OCI-LY3 (cell line): Measurements from ENCODE around the gene ARHGAP28.

Experiments
- H2AFZ ChIP-seq: fragments of 200-600, 300-600 bp; shearing (Covaris generic); 2 replicates; pipeline ENCODE4 v1.6.0; 2014; ENCODE audit warnings: antibody characterized with exemption, low read depth, low read length
- H3K27ac ChIP-seq: fragments of 200-600, 300-600 bp; sonication (generic); 2 replicates; pipeline ENCODE4 v1.5.1; 2014; ENCODE audit warnings: mild to moderate bottlenecking, low read length, moderate library complexity, mixed read lengths
- H3K27me3 ChIP-seq: fragments of 200-600, 300-600 bp; sonication (generic); 2 replicates; pipeline ENCODE4 v1.6.1; 2014; ENCODE audit warnings: low read depth, low read length, mixed read lengths
- H3K36me3 ChIP-seq: fragments of 200-600, 300-600 bp; sonication (generic); replicated peaks from 2 replicates; pipeline ENCODE3; 2014; ENCODE audit warnings: low read depth, low read length, mixed read lengths
- H3K4me1 ChIP-seq: fragments of 300-600, 200-600 bp; sonication (generic); 2 replicates; pipeline ENCODE4 v1.6.1; 2014; ENCODE audit warnings: low read length, mixed read lengths
- H3K4me2 ChIP-seq: fragments of 200-600, 300-600 bp; sonication (generic); 2 replicates; pipeline ENCODE4 v1.6.1; 2014; ENCODE audit warnings: low read length, mixed read lengths
- H3K4me3 ChIP-seq: fragments of 300-600, 200-600 bp; sonication (generic); 2 replicates; pipeline ENCODE4 v1.5.1; 2014; ENCODE audit warnings: antibody characterized with exemption, mild to moderate bottlenecking, low read length, moderate library complexity
- H3K79me2 ChIP-seq: fragments of 300-600, 200-600 bp; shearing (Covaris generic); 2 replicates; pipeline ENCODE4 v1.6.1; 2014; ENCODE audit warnings: mild to moderate bottlenecking, low read length, mixed read lengths
- H3K9ac ChIP-seq: fragments of 300-600, 200-600 bp; shearing (Covaris generic); 2 replicates; pipeline ENCODE4 v1.6.0; 2014; ENCODE audit warnings: mild to moderate bottlenecking, low read length, moderate library complexity
- H3K9me3 ChIP-seq: fragments of 200-600, 300-600 bp; shearing (Covaris generic); 2 replicates; pipeline ENCODE4 v1.6.1; 2014; ENCODE audit warnings: low read length, mixed read lengths; ENCODE audit not compliant: insufficient read depth
- H4K20me1 ChIP-seq: fragments of 200-600, 300-600 bp; sonication (generic); 2 replicates; pipeline ENCODE4 v1.6.1; 2016; ENCODE audit warnings: low read length, mixed read lengths; ENCODE audit not compliant: insufficient read depth
- EZH2phosphoT487 ChIP-seq: fragments of 200-600 bp; shearing (Covaris generic); IDR thresholded peaks from 2 replicates; pipeline ENCODE4 v1.6.1; 2018; ENCODE audit warnings: antibody characterized with exemption, mixed run types, low read depth
- TF ChIP-seq, protein P1 (sequence below): fragments of 200-600, 300-600 bp; sonication (generic); IDR thresholded peaks from 2 replicates; pipeline ENCODE4 v1.5.1; 2014; ENCODE audit warnings: antibody characterized with exemption, low read length, low read depth

The ARHGAP28 gene

DNA sequence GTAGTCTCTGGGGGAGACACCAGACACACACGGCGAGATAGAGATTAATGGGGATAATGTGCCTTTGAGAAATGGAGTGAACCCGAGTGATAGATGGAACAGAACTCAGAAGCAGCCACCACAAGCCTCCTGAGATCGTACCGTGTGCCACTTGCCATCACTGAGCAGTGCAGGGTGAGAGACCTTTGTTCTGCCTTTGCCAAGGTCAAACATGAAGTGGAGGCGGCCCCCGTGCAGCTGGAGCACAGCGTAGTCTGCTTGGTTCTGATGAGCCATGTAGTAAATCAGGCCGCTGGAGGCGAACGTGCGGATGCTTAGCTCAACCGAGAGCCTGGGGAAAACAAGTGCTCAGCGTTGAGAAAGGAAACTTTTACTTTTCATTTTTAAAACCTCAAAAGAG is 221.1 kb downstream of the ARHGAP28 start:
- H3K79me2 ChIP-seq = no peaks in the 10 kb centered on the region
- no peak overlapping the region for H2AFZ ChIP-seq
- H3K9ac ChIP-seq = no peak overlapping the region
- no peaks in the 10 kb centered on the region for H3K27me3 ChIP-seq
- no peaks in the 10 kb centered on the region for H3K9me3 ChIP-seq
- no peak overlapping the region for H3K27ac ChIP-seq
- no peak overlapping the region for H3K4me3 ChIP-seq
- no peaks in the 10 kb centered on the region for H4K20me1 ChIP-seq
- no peak overlapping the region for H3K4me2 ChIP-seq
- TF ChIP-seq, protein P1, sequence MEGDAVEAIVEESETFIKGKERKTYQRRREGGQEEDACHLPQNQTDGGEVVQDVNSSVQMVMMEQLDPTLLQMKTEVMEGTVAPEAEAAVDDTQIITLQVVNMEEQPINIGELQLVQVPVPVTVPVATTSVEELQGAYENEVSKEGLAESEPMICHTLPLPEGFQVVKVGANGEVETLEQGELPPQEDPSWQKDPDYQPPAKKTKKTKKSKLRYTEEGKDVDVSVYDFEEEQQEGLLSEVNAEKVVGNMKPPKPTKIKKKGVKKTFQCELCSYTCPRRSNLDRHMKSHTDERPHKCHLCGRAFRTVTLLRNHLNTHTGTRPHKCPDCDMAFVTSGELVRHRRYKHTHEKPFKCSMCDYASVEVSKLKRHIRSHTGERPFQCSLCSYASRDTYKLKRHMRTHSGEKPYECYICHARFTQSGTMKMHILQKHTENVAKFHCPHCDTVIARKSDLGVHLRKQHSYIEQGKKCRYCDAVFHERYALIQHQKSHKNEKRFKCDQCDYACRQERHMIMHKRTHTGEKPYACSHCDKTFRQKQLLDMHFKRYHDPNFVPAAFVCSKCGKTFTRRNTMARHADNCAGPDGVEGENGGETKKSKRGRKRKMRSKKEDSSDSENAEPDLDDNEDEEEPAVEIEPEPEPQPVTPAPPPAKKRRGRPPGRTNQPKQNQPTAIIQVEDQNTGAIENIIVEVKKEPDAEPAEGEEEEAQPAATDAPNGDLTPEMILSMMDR = no peak
- TF ChIP-seq EZH2phosphoT487 = no peak
- H3K36me3 ChIP-seq = no peaks in the 10 kb centered on the region
- no peaks in the 10 kb centered on the region for H3K4me1 ChIP-seq

DNA sequence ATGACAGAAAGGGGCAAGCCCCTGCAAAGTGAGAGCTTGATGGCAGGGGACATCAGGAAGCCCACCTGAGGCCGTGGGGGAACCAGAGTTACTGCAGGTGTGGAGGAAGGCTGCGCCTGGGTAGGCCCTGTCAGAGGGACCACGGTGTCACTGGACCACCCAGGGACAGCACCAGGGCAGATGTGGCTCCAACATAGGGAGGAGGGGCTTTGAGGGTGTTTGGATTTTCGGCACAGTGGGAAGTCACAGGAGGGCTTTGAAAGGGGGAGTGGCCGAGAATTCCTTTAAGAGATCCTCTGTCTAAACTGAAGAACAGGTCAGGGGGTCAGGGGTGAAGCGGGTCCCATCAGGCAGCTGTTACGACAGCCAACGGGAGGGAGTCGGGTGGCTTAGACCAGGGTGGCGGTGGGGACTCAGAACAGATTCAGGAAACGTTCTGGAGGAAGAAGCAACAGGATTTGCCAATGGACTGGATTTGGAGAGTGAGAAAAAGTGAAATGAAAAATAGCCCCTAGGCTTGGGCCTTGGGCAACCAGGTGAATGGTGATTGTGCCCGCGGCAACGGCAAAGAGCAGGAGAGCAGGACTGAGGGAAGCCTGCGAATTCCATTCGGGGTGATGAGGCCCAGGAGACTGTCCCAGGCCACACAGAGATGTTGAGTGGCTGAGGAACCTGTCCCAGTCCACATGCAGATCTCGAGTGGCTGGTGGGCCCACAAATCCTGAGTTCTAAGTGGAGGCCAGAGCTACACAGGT is 222.0 kb downstream of the ARHGAP28 start:
- Histone ChIP-seq H3K4me2 (no peak overlapping the region), H3K4me3 (no peak overlapping the region), H3K36me3 (no peaks in the 10 kb centered on the region), H2AFZ (no peak overlapping the region), H3K27me3 (no peaks in the 10 kb centered on the region), H3K79me2 (no peaks in the 10 kb centered on the region), H3K9me3 (no peaks in the 10 kb centered on the region), H3K9ac (no peak overlapping the region), H3K27ac (no peak overlapping the region), H3K4me1 (no peaks in the 10 kb centered on the region), H4K20me1 (no peaks in the 10 kb centered on the region)
- no peak for TF ChIP-seq EZH2phosphoT487
- TF ChIP-seq, protein P1 = no peak

GRCh38 chr18:6954501-6954900 is 225.0 kb downstream of the ARHGAP28 start:
- no peaks in the 10 kb centered on the region for H3K79me2 ChIP-seq
- H4K20me1 ChIP-seq = no peaks in the 10 kb centered on the region
- no peaks in the 10 kb centered on the region for H3K36me3 ChIP-seq
- no peaks in the 10 kb centered on the region for H3K27me3 ChIP-seq
- no peaks in the 10 kb centered on the region for H3K4me1 ChIP-seq
- H3K9me3 ChIP-seq = no peaks in the 10 kb centered on the region
- H3K27ac ChIP-seq = no peak overlapping the region
- no peak overlapping the region for H2AFZ ChIP-seq
- no peak overlapping the region for H3K9ac ChIP-seq
- TF ChIP-seq EZH2phosphoT487 = no peak
- TF ChIP-seq, protein P1 = no peak
- no peak overlapping the region for H3K4me2 ChIP-seq
- H3K4me3 ChIP-seq = no peak overlapping the region

DNA sequence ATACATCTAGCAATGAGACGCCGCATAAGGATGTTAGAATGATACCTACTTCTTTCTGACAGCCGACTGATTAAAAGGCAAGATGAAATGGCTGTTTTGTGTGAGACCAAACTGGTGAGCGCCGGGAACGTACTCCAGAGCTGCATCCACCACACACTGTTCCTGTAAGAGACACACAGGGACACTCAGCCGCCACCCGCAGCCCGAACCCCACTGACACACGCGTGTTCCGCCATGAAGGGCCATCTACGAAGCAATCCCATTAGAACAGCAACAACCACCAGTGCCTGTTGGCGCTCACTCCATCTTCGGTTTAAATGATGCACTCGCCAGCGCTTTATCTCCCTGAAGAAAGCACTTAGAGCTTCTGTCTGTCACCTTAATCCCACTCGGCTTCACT is 225.8 kb downstream of the ARHGAP28 start:
- Histone ChIP-seq H3K27ac (no peak overlapping the region), H3K27me3 (no peaks in the 10 kb centered on the region), H3K79me2 (no peaks in the 10 kb centered on the region), H3K9me3 (peaks cover 4% of the 10 kb centered on the region; the same call in 1 of the 2 replicates), H3K9ac (no peak overlapping the region), H4K20me1 (no peaks in the 10 kb centered on the region), H3K4me2 (no peak overlapping the region), H3K36me3 (no peaks in the 10 kb centered on the region), H2AFZ (no peak overlapping the region), H3K4me3 (no peak overlapping the region), H3K4me1 (no peaks in the 10 kb centered on the region)
- no peak for TF ChIP-seq EZH2phosphoT487
- TF ChIP-seq, protein P1 = no peak
